Measurements from ENCODE around the gene GNAQ. TPM values are rescaled to one million over a fixed set of nuclear protein-coding genes. Genes with fewer than 3 reads are reported as not detected.
A peak's percentile ranks its signal among the peaks of the same experiment; 100 is the strongest.

The GNAQ gene
- total RNA-seq, 1 donor from 2014 or later, result 35.4 TPM

GRCh38 chr9:78026416-78026815 is 5.2 kb downstream of the GNAQ start:
- no peak overlapping the region for H3K4me3 ChIP-seq (ENCODE audit: low read depth, low read length)
- no peak for TF ChIP-seq CTCF (IDR thresholded peaks at IDR 0.05; ENCODE audit: insufficient read depth, low read length, poor library complexity, severe bottlenecking)
- H3K27me3 ChIP-seq (ENCODE audit: control insufficient read depth, insufficient read depth, low read length), result no peaks in the 10 kb centered on the region
- DNase-seq (ENCODE audit: low read depth), result no peak
- H3K36me3 ChIP-seq (ENCODE audit: control insufficient read depth, insufficient read depth, low read length), result no peaks in the 10 kb centered on the region

DNA sequence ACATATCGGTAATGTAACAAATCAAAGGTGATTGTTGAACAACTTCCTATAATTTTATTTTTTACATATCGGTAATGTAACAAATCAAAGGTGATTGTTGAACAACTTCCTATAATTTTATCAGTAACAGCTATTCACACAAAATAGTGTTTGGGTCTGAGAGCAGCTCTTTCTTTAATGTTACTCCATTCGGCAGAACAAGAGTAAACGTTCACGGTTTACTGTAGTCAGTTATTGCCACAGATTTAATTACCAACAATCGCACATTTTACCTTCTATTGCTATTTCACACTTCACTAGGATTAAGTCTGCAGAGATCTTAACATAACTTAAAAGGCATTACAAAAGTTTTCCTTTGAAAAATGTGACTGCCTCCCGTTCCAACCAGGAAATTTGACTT is 6.4 kb downstream of the GNAQ start:
- no peak for DNase-seq (ENCODE audit: low read depth)
- no peak overlapping the region for H3K4me3 ChIP-seq (ENCODE audit: low read depth, low read length)
- no peaks in the 10 kb centered on the region for H3K36me3 ChIP-seq (ENCODE audit: control insufficient read depth, insufficient read depth, low read length)
- TF ChIP-seq CTCF (IDR thresholded peaks at IDR 0.05; ENCODE audit: insufficient read depth, low read length, poor library complexity, severe bottlenecking), result no peak
- no peaks in the 10 kb centered on the region for H3K27me3 ChIP-seq (ENCODE audit: control insufficient read depth, insufficient read depth, low read length)

GRCh38 chr9:78023003-78023741 is 8.4 kb downstream of the GNAQ start:
- peak; percentile 95 for DNase-seq (ENCODE audit: low read depth)
- Histone ChIP-seq H3K4me3 (ENCODE audit: low read depth, low read length) (no peak overlapping the region), H3K36me3 (ENCODE audit: control insufficient read depth, insufficient read depth, low read length) (no peaks in the 10 kb centered on the region), H3K27me3 (ENCODE audit: control insufficient read depth, insufficient read depth, low read length) (no peaks in the 10 kb centered on the region)
- TF ChIP-seq CTCF (IDR thresholded peaks at IDR 0.05; ENCODE audit: insufficient read depth, low read length, poor library complexity, severe bottlenecking), result no peak

DNA sequence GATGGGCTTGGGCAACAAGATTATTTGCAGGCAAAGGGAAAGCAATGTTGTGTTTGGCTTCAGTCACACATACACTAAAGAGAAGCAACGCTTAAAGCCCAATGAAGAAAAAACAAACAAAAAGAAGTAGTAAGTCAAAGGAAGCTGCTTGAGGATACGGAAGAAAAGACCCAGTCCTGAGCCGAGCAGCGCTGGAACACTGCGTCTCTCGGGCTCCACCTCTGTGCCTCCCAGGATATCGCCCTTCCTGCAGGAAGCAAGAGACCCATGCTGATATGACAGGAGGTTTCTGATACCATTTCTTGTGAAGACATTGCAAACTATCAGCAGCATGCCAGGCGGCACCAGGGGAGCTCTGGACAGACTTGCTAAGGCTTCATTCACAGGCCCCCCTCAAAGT is 9.9 kb downstream of the GNAQ start:
- H3K27me3 ChIP-seq (ENCODE audit: control insufficient read depth, insufficient read depth, low read length), result no peaks in the 10 kb centered on the region
- H3K4me3 ChIP-seq (ENCODE audit: low read depth, low read length), result no peak overlapping the region
- TF ChIP-seq CTCF (IDR thresholded peaks at IDR 0.05; ENCODE audit: insufficient read depth, low read length, poor library complexity, severe bottlenecking), result peak; percentile 11
- no peak for DNase-seq (ENCODE audit: low read depth)
- H3K36me3 ChIP-seq (ENCODE audit: control insufficient read depth, insufficient read depth, low read length), result no peaks in the 10 kb centered on the region

DNA sequence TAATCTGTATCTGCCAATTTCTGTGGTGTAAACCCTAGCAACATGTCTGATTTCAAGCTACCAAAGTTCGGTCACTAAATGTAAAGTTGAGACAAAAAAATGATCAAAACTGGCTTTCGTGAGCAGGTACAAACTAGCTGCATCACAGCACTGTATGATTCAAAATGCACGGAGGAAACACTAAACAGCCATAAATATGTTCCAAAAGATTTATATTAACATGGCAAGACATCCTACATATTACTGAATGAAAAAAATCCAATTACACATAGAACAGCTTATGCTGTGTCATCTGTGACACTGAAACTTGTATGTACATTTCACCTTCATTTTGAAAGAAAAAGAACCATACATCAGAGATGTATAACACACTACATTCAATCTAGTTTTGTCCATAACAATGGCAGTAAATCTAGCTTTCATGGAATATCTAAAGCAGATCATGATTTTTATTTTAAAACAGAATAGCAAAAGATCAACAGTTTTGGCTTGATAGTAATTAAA is 14.4 kb downstream of the GNAQ start:
- no peak for DNase-seq (ENCODE audit: low read depth)
- Histone ChIP-seq H3K4me3 (ENCODE audit: low read depth, low read length) (no peak overlapping the region), H3K27me3 (ENCODE audit: control insufficient read depth, insufficient read depth, low read length) (no peaks in the 10 kb centered on the region), H3K36me3 (ENCODE audit: control insufficient read depth, insufficient read depth, low read length) (no peaks in the 10 kb centered on the region)
- no peak for TF ChIP-seq CTCF (IDR thresholded peaks at IDR 0.05; ENCODE audit: insufficient read depth, low read length, poor library complexity, severe bottlenecking)

- H3K36me3 ChIP-seq (ENCODE audit: control insufficient read depth, insufficient read depth, low read length), result no peaks in the 10 kb centered on the region
- no peaks in the 10 kb centered on the region for H3K27me3 ChIP-seq (ENCODE audit: control insufficient read depth, insufficient read depth, low read length)
- no peak for TF ChIP-seq CTCF (IDR thresholded peaks at IDR 0.05; ENCODE audit: insufficient read depth, low read length, poor library complexity, severe bottlenecking)
- no peak overlapping the region for H3K4me3 ChIP-seq (ENCODE audit: low read depth, low read length)
- DNase-seq (ENCODE audit: low read depth), result no peak
These were observed 16.4 kb downstream of the GNAQ start for GRCh38 chr9:78015241-78015640.

Data from kidney epithelial cell (primary cell).